Stimulated activated CD4-positive, alpha-beta T cell treated with anti-CD3 and anti-CD28 coated beads, Interleukin-15, amount 100 ng/mL, for 48 hours (primary cell): ENCODE data around the gene ANKRD11.
A peak's percentile ranks its signal among the peaks of the same experiment; 100 is the strongest.
"Not testable (repeated sequence)": the region's sequence is repeated elsewhere in the genome, so short reads cannot be mapped to it uniquely, and the experiment has no call there.

Experiments
- DNase-seq, 2 donors: peaks; one replicate each; pipeline ENCODE4 v3.0.0-alpha.2; 2020; ENCODE audit warnings: low read depth in 2 of 2

Gene ANKRD11

DNA sequence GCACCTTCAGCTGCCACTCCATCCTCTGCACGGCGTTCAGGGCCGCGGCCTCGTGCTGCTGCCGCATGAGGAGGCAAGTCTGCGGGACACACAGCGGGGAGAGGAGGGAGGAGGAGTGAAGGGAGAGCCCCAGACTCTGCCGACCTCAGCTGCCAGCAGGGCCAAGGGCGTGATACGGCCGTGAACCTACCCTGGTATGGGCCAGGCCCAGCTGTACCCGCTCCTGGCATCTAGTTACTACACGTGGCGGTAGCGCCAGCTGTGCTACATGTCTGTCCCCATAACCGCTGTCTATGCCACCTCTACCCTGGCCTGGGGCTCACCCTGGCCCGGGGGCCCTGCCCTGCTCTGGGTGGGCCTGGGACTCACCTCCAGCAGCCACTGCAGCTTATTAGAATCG is 221.8 kb downstream of the ANKRD11 start:
- DNase-seq = no peak

DNA sequence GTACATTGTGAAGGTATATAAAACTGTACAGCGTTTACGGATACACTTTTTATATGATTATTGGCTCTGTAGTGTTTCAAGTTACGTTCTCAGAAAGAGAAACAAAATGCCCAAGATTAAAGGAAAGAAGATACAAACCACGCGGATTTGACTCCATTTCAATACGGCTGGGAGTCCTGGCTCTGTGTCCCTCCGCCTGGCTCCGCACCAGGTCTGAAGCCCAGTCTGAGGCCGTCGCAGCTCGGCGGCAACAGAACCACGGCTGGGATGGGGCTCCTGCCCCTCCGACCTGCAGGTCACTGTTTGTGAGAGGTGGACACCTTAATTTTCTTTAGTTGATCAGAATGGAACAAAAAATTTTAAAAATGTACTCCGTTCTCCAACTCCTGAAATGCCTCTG is 222.6 kb downstream of the ANKRD11 start:
- DNase-seq = not testable (repeated sequence)

DNA sequence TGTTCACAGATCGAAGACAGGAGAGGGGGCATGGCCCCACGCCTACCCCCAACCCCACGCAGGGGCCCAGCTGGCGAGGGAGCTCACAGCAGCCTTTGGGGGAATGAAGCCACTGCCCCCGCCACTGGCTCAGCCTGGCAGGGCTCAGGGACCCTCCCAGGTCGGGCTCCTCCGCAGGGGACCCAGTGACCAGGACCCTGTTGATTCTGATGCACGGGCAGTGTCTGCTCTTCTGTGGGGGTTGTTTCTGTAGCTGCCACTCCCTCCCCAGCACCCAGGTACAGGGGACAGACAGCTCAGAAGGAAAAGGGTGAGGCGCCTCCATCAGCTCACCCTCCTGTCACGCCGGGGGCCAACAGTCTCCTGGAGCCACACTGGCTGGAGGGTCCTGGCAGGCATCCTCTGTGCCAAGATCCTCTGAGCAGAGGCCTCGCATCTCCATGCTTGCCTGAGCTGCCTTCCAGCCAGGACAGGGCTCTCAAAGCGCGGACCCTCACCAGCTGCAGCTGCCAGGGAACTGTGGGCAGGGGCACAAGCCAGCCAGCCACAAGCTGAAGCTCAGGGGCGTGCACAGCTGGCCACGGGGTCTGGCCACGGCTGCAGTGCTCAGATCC is 223.7 kb downstream of the ANKRD11 start:
- DNase-seq = no peak

DNA sequence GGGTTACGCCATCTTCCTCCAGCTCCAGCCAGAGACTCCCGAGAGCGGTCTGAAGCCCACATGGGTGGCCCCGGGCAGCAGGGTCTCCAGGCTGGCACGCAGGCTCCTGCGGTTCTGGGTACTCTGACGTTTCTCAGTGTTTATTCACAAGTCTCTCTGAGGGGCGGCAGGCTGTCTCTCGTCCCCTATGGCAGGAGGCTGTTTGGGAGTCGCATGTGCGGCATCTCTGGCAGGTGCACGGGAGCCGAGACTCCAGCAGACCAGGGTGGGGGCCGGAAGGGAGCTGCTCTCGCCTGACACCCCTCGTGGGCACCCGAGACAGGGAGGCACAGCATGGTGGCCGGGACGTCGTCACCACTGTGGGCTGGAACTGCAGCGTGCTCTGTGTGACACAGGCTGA is 224.7 kb downstream of the ANKRD11 start:
- no peak for DNase-seq

DNA sequence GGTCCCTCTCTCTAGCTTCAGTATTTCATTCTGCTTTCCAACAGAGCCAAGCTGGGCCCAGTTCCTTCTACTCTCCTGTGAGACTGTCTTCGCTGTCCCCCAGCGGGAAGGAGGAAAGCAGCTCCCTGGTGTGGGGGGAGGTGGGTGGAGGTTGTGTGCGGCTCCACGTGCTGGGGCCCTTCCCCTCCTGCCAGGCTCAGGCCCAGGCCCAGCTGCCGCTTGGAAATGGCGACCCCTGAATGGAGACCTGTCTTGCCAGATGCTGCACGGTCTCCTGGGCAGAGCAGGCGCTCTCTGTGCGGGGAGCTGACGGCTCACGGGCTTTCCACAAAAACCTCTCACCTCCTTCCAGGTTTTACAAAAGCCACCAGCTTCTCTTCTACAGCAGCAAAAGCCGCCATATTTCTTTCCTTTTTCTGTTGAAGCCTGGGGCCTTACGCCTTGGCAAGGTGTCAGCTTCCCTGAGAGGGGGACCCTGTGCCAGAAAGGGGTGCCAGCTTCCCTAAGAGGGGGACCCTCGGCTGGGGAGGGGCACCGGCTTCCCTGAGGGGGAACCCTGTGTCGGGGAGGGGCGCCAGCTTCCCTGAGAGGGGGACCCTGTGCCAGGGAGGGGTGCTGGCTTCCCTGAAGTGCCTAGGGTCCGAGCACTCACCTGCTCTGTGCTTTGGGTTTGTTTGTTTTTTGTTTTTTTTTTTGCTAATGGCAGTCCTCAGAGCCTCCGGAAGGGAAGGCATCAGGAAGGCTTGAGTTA is 225.4 kb downstream of the ANKRD11 start:
- DNase-seq = no peak

DNA sequence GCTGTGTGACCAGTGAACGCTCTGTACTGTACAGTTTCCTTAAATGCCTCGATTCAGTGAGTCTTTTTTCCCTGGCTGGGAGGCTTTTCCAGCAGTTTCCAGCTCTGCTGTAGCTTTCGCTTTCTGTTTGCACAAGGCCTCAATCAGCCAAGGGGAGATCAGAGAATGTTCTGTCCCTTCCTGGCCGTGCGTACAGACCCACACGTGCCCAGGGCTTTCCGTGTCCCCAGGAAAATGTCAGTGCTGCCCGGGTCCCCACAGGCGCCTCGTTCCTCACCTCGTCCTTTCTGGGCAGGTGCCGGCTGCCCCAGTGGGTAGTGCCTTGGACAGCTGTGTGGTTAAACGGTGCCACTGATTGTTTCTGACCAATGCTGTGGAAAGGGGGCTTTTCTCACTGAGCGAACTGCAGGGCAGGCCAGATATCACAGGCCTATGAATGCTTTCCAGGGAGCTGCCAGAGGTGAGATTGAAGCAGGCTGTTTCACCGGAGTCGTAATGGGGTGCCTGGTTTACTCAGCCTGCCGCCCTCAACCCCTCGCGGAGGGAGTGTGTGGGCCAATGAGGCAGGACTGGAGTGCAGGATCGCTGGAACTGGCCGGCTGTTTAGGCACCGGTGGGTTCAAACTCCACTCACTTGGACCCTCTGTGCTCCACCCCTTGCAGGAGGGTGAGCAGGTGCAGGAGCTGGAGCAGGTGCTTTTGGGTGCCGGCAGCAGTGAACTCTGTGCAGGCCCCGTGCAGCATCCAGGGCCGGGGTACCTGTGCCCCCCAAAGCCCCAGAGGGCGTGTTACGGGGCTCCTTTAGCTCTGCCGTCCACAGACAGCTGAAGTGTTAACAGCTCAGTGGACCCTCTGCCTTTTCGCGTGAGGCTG is 228.4 kb downstream of the ANKRD11 start:
- DNase-seq = no peak

DNA sequence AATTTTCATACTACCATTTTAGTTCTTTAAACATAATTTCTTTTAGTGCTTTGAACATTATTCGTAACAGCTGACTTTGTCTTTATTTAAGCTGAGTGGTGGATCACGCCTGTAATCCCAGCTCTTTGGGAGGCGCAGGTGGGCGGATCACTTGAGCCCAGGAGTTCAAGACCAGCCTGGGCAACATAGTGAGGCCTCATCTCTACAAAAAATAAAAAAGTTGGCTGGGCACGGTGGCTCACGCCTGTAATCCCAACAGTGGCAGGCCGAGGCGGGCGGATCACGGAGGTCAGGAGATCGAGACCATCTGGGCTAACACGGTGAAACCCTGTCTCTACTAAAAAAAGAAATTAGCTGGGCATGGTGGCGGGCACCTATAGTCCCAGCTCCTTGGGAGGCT is 230.5 kb downstream of the ANKRD11 start:
- DNase-seq = not testable (repeated sequence)

DNA sequence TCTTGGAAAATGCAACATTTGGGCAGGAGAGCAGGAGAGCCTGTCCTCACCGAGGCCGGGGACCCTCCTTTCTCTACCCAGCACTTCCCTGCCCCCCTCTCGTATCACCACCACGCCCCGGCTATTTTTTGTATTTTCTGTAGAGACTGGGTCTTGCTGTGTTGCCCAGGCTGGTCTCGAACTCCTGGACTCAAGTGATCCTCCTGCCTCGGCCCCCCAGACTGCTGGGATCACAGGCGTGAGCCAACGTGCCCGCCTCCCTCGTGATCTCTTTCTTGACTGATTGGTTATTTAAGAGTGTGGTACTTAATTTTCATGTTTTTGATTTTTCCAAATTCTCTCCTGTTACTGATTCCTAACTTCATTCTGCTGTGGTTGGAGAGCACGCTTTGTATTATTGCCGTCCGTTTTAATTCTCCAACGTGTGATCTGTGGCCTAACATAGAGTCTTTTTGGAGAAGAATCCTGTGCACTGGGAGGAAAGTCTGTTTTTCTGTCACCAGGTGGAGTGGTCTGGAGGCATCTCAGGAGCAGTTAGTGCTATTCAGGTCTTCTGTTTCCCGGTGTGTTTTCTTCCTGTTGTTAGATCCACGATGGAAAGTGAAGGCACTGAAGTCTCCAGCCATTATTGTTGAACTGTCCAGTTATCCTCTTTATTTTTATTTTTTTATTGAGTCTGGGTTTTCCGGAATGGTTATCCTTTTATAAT is 232.4 kb downstream of the ANKRD11 start:
- DNase-seq = no peak

DNA sequence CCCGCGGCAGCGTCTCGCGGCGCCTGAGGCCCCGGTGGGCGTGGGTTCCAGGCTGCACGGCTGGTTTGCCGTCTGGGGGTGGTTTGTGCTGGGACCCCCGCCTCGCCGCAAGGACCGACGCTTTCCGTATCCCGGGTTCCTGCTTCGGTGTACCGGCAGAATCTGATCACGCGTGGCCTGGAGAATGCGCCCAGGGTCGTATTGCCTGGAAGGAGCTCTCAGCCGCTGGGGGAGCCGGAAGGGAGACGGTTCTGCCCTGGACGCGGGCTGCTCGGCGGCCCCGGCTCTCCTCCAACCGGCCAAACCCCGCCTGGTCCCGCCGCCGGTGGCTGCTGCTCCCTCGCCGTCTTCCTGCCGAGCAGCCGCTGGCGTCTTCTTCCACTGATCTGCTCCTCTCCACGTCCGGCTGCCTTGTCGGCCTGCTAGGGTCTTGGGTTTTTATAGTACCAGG is 233.1 kb downstream of the ANKRD11 start:
- no peak for DNase-seq

DNA sequence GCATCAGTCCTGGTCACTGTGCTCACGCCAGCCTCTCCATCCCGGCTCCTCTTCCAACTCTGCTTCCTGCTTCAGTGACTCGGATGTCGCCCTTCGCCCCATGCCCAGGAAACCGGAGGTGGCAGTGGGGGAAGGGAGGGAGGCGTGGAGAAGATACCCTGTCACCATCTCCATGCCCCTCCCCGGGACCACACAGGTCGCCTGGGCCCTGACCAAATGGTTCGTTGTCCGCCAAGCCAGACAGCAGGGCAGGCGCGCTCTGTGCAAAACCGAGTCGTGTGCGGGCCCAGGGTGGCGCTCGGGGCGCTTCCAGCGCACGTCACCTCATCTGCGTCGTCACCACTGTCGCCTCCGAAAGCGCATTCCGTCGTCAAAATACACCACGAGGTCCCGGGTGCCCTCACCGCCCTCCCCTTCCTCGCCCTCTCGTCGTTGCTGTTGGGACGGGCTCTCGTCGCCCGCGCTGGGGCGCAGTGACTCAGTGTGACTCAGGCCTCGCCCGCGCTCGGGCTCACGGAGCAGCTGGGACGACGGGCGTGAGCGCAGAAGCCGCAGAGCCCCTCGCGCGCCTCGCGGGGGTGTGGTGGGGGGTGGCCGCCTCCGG is 233.6 kb downstream of the ANKRD11 start:
- peak; percentile 71 to 82 for DNase-seq

DNA sequence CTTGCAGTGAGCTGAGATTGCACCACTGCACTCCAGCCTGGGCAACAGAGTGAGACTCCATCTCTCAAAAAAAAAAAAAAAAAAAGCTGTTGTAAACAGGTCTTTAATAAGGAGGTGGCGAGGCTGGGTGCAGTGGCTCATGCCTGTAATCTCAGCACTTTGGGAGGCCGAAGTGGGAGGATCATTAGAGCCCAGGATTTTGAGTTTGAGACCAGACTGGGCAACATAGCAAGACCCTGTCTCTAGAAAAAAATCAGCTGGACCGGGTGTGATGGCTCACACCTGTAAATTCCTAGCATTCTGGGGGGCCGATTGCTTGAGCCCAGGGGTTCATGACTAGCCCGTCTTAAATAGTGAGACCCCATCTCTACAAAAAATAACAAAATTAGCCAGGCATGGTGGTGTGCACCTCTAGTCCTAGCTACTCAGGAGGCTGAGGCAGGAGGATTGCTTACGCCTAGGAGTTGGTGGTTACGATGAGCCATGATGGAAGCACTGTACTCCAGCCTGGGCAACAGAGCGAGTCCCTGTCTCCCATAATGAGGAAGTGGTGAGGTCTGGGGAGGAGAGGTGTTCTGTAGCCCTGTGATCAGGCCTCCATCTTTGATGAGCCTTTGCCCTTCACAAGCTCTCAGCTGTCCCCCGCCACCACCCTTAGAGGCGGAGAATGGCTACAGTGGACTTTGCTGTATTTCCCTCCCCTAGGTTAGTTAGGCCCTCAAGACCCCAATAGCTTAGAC is 236.6 kb downstream of the ANKRD11 start:
- DNase-seq = no peak

DNA sequence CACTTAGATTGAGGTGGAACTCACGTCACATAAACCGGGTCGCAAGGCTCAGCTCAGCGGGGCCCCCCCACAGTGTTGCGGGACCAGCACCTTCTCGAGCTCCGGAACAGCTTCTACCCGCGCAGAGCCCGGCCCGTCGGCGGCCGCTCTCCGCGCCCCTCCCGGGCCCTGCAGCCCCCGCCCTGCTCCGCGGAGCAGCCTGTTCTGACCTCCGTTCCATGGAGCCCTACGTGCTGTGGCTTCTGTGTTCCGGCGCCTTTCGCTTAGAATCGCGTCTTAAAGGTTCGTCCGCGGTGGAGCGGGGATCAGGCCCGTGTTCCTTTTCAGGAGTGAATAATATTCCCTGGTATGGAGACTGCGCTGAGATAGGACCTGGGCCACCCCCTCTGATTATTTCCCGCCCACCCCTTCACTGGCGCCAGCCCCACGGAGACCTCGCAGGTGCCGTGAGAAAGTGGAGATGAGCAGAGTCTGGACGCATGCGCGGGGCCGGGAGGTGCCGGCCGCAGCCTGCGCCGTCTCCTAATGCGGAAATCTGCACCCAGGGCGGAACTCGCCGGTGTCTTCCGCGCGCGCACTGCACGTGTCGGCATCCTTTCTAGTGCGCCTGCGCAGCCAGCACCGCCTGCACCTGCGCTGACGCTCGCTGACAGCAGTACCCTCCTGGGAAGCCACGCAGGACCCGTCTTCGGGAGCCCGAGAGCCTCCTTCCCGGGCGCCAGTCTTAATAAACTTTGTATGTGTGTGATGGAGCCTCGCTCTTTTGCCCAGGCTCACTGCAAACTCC is 242.0 kb downstream of the ANKRD11 start:
- no peak for DNase-seq

DNA sequence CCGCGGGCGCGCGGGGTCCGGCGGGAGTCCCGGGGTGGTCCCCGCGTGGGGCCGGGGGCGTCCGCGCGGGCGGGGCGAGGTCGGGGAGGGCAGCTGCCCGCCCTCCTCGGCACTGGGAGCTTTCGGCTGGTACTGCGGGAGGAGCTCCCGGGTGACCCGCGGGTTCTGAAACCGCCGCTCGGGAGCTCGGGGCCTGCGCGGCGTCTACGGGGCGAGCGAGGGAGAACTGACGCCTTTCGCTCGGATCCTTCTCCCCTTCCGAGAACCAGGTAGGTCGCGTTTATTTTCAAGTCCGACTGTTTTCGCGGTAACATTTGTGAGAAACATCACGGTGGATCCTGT is 242.7 kb downstream of the ANKRD11 start:
- DNase-seq = not testable (repeated sequence)

DNA sequence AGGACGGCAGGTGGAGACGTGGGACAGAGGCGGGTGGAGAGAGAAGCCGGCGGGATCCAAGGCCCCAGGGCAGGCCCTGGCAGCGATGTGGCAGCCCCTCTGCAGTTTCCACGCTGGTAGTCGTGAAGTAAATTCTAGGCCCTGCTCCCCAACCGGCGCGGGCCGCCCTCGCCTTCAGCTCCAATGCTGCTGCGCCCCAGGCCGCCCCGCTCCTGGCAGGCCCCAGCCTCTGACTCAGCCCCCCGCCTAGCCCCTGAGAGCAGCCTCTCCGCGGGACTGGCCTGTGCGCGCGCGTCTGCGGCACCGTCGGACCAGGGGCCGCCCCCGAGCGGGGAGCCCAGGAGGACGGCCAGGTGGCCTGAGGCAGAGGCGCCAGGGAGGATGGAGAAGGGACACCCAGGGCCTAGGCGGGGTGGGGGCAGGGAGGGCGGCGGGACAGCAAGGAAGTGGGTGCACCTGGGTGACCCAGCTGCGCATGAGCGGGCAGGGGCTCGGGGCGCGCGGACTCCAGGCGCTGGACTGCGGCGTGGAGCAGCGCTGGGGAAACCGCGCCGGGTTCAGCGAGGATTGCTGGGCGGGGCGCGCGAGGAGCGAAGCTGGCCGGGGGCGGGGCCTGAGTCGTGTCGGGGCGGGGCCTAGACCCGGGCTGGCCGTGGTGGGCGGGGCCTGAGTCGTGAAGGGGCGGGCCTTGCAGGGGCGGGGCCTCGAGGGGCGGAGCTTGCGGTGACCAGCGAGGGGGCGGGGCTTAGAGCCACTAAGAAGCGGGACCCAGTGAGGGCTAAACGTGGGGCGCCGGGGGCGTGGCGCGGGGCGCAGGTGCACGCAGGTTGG is 243.2 kb downstream of the ANKRD11 start:
- peak; percentile 94 to 96 for DNase-seq

DNA sequence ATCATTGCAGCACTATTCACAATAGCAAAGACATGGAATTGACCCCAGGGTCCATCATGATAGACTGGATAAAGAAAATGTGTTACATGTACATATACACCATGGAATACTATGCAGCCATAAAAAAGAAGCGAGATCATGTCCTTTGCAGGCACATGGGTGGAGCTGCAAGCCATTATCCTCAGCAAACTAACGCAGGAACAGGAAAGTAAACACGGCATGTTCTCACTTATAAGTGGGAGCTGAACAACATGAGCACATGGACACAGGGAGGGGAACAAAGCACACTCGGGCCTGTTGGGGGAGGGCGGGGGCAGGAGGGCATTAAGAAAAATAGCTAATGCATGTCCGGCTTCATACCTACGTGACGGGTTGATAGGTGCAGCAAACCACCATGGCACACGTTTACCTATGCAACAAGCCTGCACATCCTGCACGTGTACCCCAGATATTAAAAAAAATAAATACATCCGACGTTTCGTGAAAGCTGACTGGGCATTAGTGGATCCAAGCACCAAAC is 243.9 kb downstream of the ANKRD11 start:
- no peak for DNase-seq

DNA sequence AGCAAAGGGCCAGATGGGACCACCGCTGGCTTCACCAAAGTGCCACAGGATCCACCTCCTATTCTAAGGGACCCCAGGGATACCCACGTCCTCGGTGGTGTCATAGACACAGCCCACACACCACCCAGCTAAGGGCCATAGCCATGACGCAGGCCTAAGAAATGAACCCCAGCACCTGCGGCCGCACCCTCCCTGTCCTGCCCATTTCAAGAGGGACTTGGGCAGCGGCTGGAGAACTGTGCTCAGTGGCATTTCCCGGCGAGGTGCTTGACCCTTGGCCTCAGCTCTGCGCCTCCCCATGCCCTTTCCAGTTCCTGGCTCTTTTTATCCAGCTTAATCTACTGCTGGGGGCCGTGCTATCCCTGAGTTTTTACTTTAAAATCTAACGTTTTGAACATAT is 245.6 kb downstream of the ANKRD11 start:
- no peak for DNase-seq

DNA sequence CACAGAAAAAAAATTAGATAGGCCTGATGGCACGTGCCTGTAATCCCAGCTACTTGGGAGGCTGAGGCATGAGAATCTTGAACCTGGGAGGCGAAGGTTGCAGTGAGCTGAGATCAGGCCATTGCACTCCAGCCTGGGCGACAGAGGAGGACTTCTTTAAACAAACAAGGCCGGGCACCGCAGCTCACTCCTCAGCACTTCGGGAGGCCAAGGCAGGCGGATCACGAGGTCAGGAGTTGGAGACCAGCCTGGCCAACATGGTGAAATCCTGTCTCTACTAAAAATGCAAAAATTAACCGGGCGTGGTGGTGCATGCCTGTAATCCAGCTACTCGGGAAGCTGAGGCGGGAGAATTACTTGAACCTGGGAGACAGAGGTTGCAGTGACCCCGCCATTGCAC is 246.1 kb downstream of the ANKRD11 start:
- not testable (repeated sequence) for DNase-seq

DNA sequence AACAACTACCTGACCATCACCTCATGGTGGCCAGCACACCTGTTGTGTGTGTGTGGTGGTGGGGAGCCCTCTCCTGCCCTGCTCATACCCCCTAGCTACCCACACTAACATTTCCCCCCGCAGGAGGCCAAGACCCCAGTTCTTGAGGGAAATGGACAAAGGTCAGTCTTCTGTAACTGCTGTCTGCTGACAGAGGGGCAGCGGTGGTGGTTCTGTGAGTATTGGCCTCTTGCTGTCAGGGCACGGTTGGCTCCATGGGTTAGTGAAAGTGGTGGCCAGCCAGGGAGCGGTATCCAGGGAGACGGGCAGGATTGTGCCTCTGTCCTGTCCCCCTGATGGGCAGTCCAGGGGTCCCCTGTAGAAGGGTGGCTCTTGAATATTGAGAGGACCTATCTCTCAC is 246.7 kb downstream of the ANKRD11 start:
- DNase-seq = no peak

DNA sequence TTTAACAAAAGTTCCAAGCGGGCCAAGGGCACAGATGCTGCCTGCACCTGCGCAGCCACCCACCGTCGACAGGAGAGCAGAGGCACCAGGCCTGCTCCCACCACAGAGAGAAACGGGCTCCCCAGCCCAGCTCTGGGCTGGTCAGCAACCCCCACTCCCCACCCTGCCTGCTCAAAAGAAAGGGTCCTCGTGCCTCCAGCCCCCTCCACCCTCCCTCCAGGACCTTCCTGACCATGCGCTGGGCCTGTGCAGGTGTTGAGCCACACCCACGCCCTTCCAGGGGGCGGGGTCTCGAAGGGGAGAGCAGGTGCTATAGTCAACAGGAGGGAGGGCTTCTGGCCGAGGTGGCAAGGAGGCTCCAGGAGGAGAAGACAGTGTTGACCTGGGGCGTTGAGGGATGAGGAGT is 247.6 kb downstream of the ANKRD11 start:
- no peak for DNase-seq
